Eye (tissue), 1 donor: Measurements from ENCODE around the gene HMCN2.

Source experiments
- DNase-seq: peaks from one replicate; pipeline ENCODE4 v3.0.0-alpha.2; 2015

Gene HMCN2

DNA sequence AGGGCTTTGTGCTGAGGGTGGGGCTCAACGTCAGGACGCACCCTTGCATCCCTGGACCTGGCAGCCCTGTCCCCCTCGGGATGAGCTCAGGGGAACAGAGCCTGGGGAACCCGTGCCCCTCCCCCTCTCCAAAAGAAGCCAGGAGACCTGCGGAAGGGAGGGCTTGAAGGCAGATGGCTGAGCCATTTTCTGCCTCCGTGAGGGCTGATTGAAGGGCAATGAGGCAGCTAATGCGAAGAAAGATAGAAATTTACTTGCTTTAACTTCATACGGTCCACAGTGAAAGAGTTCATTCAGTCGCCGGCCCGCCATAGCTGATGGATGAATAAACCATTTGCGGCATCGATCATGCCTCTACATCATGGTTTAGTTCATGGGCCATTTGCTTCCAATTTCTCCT, 208.0 kb downstream of the HMCN2 start:
- peak; percentile 73 for DNase-seq

DNA sequence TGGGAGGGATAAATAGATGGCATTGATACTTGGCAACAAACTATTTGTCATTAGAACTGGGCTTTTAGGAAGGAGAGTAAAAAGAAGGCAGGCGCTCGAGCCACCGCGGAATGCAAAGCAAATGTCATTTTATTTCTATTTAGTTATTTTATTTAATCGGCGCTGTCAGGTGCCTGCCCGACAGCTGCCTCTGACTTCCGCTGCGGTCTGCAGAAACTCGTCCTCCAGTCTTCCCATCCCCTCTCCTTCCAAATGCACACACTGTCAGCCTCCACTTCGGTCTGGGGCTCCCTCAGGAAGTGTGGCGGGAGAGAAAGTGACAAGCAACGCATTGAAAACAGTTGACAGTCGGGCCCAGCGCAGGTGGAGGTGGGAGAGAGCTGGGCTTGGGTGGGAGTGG, 208.5 kb downstream of the HMCN2 start:
- no peak for DNase-seq

DNA sequence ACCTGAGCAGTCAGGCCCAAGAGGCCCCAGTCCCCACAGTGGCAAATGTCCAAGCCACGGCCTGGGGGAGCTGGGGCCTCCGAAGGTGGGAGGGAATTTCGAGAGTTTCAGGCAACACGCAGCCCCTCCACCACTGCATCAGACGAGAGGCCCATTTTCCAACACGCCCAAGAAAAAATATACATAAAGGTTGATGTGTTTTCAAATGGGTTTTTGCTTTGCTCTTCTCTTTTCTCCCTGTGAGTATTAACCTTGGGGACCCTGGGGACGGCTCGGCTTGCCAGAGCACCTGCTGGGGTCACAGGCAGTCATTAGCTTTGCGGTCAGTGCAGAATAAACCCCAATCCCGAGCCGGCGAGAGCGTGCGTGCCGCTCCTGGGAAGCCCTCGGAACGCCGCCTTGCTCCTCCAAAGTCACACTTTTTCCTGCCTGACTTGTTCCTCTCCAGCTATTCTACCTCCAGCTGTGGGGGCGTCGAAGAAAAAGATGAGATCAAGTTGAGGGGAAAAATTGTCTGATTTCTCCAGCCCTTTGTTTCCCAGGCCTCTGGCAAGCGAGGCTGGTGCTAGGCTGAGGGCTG, 210.7 kb downstream of the HMCN2 start:
- no peak for DNase-seq

DNA sequence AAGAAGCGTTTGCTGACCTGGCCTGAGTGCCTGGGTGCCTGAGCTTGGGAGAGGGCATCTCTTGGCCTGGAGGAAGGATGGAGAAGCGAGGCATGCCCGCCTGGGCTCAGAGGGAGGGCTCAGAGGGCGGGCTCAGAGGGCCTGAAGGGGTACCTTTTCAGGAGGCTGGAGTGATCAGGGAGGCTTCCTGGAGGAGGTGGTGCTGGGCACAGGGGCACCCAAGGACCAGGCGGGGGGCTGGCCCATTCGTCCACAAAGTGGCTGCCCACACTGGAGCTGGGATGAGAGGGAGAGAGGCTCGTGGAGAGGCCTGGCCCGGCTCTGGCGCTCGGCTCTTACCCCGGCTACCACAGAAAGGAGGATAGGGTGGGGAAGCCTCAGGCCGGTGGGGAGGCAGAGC, 212.0 kb downstream of the HMCN2 start:
- DNase-seq: no peak

DNA sequence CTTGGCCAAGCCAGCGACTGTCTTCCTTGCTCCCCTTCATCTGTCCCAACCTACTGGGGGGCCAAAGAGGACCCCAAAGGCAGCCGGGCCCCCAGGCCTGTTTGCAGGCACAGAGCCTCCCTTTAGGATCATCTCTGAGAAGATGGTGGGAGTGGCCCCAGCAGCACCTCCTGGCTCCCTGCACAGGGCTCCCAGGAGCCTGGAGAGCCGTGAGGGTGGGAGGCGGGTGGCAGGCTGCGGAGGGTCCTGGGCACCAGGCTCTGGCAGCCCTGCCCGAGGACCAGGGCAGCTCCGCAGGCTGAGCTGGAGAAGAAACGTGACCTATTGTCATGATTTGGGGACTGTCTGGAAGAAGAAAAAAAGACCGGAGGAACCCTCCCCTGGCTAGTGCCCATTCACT, 212.6 kb downstream of the HMCN2 start:
- no peak for DNase-seq

DNA sequence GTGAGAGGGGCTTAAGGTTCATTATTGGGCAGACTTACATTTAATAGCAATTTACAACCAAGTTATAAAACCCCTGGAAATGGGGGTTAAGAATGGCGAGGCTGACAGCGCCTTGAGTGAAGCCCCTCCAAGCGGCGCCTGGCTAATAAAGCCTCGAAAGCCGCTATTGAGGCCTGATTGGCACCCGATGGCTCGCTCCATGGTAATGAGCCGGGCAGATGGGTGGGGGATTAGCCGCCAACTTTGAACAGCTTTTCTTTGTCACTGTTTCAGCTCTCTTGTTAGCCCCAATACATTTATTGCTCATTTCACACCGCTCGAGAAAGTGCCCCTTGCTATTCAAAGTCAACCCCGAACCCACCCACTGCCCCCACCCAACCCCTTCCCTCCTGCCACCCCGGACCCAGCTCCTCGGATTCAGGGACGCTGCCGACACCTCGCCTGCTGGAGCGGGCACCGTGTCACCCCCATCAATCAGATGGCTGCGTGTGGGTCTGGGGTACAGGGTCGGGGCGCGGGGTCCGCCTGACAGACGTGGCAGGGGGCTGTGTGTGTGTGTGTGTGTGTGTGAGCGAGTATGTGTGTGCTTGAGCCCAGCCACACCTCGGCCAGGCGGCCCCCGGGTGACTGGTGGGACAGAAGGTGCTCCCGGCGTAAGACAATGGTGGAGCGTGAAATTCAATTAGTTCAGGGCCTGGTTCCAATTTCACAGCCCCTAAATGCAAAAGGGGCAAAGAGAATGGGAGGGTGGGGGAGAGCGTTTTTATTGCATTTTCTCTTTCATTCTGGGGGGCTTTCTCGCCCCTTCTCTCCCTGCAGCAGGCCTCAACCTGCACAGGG, 213.4 kb downstream of the HMCN2 start:
- peak; percentile 80 for DNase-seq

DNA sequence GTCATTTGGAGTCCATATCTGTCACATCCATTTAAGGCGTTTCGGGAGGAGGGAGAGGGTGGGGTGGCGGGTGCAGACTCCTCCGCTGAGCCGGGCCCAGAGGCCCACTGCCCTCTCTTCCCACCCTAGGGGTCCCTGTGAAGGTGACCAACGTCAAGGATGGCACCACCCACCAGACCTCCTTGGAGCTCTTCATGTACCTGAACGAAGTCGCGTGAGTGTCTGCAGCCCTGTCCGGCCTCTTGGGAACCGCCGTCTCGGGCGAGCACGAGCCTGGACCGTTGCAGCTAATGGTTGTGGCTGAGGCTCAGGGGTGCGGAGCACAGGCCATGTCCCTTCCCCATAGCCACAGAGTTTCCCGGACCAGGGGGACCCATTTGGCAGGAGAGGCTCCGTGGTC, 214.0 kb downstream of the HMCN2 start:
- DNase-seq: no peak

DNA sequence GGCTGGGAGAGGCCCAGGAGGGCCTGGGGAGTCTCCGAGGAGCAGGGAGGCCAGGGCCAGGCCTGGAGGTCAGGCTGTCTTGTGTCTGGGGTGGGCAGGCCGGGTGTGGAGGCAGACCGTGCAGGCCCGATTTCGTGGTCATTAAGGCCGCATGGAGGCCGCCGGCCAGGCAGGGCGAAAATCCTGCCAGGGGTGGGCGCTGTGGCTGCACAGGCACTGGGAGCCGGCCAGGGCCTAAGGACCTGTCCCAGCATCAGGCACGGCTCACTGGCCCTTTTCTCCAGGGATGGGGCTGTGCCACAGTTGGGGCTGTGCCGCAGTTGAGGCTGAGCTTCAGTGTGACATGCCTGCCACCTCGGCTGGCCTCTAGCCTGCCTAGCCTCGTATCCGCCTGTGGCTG, 215.1 kb downstream of the HMCN2 start:
- DNase-seq: no peak

DNA sequence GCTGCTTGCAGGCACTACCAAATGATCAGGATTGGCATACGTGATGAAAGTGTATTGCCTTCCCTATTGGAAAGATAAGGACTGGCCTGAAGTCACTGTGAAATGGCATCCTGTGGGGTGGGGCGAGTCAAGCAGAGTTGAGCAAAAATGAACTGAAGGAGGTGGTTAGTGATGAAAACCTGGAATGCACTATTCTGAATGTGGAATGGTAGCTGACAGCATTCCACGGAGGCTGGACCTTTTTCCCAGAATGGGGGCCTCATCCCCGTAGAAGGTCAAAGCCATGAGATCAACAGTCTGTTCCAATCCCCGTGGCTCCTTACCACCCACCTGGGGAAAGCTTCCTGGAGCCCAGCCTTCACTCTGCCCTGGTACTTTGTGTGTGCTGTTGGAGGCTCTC, 216.9 kb downstream of the HMCN2 start:
- DNase-seq: no peak

DNA sequence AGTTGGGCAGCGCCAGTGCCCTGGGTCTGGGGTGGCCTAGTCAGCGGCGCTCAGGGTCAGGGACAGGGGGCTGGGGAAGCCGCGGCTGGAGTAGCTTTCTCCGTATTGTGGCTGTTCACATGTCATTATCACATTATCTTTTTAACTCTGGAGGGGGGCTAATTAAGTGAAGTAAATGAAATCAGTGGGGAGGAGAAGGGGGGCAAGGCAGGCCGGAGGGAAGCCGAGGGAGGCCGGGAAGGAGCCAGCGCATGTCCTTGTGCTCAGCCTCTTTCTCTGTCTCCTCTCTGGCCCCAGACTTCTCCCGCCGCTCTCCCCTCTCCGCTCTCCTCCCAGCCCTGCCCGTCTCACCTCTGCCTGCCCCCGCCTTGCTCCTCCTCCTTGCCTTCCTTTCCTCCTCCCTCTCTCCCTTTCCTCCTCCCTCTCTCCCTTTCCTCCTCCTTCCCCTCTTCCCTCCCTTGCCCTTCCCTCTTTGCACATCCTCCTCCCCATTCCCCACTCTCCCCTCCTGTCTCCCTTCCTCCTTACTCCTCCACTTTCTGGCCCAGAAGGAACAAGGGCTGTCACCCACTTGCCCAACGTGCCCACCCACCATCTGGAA, 217.9 kb downstream of the HMCN2 start:
- peak; percentile 60 for DNase-seq
